GM10248 (cell line): ENCODE data around the gene RIPOR2.

Experiments used
- CTCF ChIA-PET: fragments of 300-600 bp; sonication (Branson Sonifier 250); formaldehyde crosslinking; extraction: SDS; loops from one replicate; lab custom pipeline; 2021; ENCODE audit warnings: antibody characterized with exemption; lab: Yijun Ruan, JAX
- POLR2A ChIA-PET: fragments of 350-650 bp; sonication (Branson Sonifier 250); formaldehyde crosslinking; extraction: SDS; loops from one replicate; lab custom pipeline; 2020; ENCODE audit warnings: antibody characterized with exemption; lab: Yijun Ruan, JAX
- DNase-seq: peaks from one replicate; pipeline ENCODE4 v3.0.0; 2012; ENCODE audit errors: extremely low spot score
- TF ChIP-seq, protein P1 (sequence below): IDR thresholded peaks from 2 replicates; pipeline ENCODE4 v1.5.1; 2012; ENCODE audit warnings: mild to moderate bottlenecking, low read depth; ENCODE audit errors: extremely low read depth, missing control alignments, control extremely low read depth

The RIPOR2 gene, protein sequence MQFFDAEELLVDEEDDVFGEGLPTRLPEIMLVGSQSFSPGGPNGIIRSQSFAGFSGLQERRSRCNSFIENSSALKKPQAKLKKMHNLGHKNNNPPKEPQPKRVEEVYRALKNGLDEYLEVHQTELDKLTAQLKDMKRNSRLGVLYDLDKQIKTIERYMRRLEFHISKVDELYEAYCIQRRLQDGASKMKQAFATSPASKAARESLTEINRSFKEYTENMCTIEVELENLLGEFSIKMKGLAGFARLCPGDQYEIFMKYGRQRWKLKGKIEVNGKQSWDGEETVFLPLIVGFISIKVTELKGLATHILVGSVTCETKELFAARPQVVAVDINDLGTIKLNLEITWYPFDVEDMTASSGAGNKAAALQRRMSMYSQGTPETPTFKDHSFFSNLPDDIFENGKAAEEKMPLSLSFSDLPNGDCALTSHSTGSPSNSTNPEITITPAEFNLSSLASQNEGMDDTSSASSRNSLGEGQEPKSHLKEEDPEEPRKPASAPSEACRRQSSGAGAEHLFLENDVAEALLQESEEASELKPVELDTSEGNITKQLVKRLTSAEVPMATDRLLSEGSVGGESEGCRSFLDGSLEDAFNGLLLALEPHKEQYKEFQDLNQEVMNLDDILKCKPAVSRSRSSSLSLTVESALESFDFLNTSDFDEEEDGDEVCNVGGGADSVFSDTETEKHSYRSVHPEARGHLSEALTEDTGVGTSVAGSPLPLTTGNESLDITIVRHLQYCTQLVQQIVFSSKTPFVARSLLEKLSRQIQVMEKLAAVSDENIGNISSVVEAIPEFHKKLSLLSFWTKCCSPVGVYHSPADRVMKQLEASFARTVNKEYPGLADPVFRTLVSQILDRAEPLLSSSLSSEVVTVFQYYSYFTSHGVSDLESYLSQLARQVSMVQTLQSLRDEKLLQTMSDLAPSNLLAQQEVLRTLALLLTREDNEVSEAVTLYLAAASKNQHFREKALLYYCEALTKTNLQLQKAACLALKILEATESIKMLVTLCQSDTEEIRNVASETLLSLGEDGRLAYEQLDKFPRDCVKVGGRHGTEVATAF

DNA sequence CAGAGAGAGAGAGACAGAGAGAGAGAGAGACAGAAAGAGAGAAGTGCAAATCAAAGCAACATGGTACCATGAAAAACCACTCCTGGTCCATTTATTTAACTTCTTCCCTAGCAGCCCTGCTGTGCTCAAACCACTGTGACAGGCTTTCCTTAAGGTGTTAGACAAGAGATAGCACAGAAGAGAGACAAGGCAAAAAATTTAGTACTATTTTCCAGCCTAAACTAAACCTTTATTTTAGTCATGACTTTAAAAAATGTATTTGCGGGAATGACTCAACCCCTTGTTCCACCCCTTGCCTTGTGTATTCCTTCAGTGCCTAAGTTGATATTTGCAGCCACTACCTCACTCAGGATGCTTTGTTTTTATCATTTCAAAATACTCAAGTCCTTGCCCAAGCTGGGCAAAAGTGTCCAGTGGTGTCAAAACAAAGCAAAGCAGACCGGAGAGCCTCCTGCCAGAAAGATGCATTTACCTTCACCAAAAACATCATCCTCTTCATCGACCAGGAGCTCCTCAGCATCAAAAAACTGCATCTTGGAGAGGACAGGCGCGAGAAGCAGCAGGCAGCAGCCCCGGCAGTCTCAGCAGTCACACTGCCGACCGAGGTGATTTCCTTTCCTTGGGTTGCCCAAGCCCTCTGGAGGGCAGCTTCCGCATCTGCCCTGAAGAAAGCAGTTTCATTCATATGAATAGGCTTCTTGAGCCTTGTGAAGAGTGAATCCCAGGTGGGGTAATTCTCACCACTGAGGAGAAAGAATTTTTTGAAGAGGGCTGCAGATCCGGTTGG is at the start of gene RIPOR2:
Gene RIPOR2 (minus strand): TSS at position 595 of the 787 bp plus-strand sequence. CDS start 62 bp downstream, at position 533.
- TF ChIP-seq, protein P1, sequence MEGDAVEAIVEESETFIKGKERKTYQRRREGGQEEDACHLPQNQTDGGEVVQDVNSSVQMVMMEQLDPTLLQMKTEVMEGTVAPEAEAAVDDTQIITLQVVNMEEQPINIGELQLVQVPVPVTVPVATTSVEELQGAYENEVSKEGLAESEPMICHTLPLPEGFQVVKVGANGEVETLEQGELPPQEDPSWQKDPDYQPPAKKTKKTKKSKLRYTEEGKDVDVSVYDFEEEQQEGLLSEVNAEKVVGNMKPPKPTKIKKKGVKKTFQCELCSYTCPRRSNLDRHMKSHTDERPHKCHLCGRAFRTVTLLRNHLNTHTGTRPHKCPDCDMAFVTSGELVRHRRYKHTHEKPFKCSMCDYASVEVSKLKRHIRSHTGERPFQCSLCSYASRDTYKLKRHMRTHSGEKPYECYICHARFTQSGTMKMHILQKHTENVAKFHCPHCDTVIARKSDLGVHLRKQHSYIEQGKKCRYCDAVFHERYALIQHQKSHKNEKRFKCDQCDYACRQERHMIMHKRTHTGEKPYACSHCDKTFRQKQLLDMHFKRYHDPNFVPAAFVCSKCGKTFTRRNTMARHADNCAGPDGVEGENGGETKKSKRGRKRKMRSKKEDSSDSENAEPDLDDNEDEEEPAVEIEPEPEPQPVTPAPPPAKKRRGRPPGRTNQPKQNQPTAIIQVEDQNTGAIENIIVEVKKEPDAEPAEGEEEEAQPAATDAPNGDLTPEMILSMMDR: peak; percentile 19
- peak; percentile 37 for DNase-seq
- POLR2A ChIA-PET: interaction anchor here (0.6 kb wide), 2 partner anchors 18 to 157 kb away, joined by 3 to 5 read pairs; no protein-coding TSS in a partner anchor
- CTCF ChIA-PET: interaction anchor here (1.0 to 12.4 kb wide), 26 partner anchors 9 to 135 kb away, joined by 3 to 156 read pairs (median 13); no protein-coding TSS in a partner anchor

- ChIA-PET POLR2A (no interaction called here), CTCF (interaction anchor here (1.0 to 1.3 kb wide), 2 partner anchors 19 to 129 kb away, joined by 3 read pairs; no protein-coding TSS in a partner anchor)
- no peak for DNase-seq
- TF ChIP-seq, protein P1: no peak
Observed at GRCh38 chr6:24985323-24985722, 49.6 kb upstream of the RIPOR2 start.

- ChIA-PET POLR2A (no interaction called here), CTCF (interaction anchor here (1.3 to 7.2 kb wide), 4 partner anchors 10 to 49 kb away, joined by 5 to 74 read pairs (median 6); no protein-coding TSS in a partner anchor)
- TF ChIP-seq, protein P1: no peak
- no peak for DNase-seq
Observed at GRCh38 chr6:24982231-24982630, 46.5 kb upstream of the RIPOR2 start.

DNA sequence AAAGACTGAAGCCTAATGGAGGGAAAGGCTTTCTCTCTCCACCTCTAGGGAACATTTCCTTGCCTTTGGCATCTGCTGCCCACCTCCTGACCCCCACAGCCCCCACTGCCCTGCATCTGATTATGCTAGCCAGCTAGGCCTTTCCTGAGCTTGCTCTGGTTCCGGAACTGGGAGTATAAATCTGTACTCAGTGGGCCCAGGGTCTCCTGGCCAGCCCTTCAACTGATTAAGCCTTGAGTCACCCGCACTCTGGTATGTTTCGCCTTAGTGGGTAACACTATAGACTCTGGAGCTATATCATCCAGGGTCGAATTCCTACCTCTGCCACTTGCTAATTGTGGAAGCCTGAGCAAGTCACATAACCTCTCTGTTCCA is 45.6 kb upstream of the RIPOR2 start:
- TF ChIP-seq, protein P1: no peak
- POLR2A ChIA-PET: no interaction called here
- CTCF ChIA-PET: interaction anchor here (1.3 to 7.2 kb wide), 2 partner anchors 10 to 48 kb away, joined by 6 to 74 read pairs; no protein-coding TSS in a partner anchor
- DNase-seq: no peak

GRCh38 chr6:24980507-24981385 is 45.0 kb upstream of the RIPOR2 start:
- ChIA-PET CTCF (interaction anchor here (1.0 to 7.2 kb wide), 4 partner anchors 11 to 48 kb away, joined by 3 to 74 read pairs (median 4); no protein-coding TSS in a partner anchor), POLR2A (no interaction called here)
- DNase-seq: no peak
- TF ChIP-seq, protein P1: no peak
